Metanephros (tissue), 2 donors: ENCODE measurements around the gene ACR. TPM values are rescaled to one million over a fixed set of nuclear protein-coding genes. Genes with fewer than 3 reads are reported as not detected.

Experiments
- small RNA-seq: library from RNA; depleted of rRNA; stranded (forward); fragments of <200 nt; gene quantifications from one replicate; pipeline ENCODE3, GENCODE V24; 2014; ENCODE audit warnings: low replicate concordance
- total RNA-seq: library from RNA; depleted of rRNA; stranded (reverse); fragments of >200 nt; gene quantifications from one replicate; pipeline ENCODE4 v1.2.3, GENCODE V29; 2014

The ACR gene
- total RNA-seq, result 0.18 TPM

DNA sequence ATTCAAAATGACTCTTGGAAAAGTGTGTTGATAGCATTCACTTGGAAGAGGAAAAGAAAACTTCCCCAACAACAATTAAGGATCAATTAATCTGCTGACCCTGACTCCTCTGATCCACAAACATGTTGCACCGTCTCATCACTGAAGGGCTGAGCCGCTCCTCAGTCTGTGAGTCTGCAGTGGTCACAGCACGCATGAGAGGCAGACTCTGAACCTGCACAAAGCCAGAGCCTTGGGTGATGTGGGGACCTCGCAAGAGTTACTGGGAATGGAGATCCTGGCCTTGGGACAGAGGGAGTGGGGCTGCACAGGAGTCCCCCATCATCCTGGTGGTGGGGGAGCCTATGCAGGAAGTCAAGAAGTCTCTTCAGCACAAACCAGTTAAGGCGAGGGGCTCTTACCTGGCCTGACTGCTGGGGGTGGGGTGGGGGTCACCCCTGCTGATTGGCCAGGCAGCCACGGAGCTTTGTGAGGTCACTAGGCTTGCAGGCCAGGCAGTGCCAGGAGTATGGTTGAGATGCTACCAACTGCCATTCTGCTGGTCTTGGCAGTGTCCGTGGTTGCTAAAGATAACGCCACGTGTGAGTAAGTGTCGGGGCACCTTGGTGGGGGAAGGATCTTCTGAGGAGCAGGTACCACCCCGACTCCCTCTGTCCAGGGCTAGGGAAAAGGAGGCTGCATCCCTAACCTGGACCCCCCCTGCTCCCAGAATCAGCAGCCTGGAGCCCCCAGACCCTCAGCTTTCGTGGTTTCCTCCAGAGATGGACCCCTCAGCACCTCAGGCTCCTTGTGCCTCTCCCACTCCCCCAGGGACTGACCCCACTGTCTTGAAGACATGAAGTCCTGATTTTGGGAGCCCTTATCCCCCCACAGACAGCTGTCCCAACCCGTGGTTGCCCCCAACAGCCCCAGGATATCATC lies at the start of gene ACR:
TSS of gene ACR (plus strand) at position 477 of the 921 bp plus-strand sequence. CDS start at position 509, 32 bp downstream.

GRCh38 chr22:50783033-50783879 lies 45.3 kb downstream of the ACR start, which contains the start of gene RABL2B:
TSS of gene RABL2B (minus strand) at chr22:50783636. CDS start at chr22:50782294, 1,342 bp downstream.

Small RNAs within 50 kb of the gene (small RNA-seq; reads per million reads assigned to genes)
- gene RNU6-409P, result not detected

Other genes starting within 250 kb of the ACR start
- 48.6 TPM for gene LMF2, start 230.5 kb upstream of the ACR start, total RNA-seq
- gene NCAPH2, start 230.0 kb upstream of the ACR start, total RNA-seq, result 36.1 TPM
- gene SCO2, start 212.6 kb upstream of the ACR start, total RNA-seq, result 0.47 TPM
- gene TYMP, start 208.2 kb upstream of the ACR start, total RNA-seq, result 11.6 TPM
- 0.18 TPM for gene KLHDC7B, start 192.3 kb upstream of the ACR start, total RNA-seq
- gene SYCE3, start 175.3 kb upstream of the ACR start, total RNA-seq, result 0.58 TPM
- gene CPT1B, start 159.8 kb upstream of the ACR start, total RNA-seq, result 20.6 TPM
- 70.8 TPM for gene CHKB, start 155.4 kb upstream of the ACR start, total RNA-seq
- gene MAPK8IP2, start 137.4 kb upstream of the ACR start, total RNA-seq, result 1.8 TPM
- gene ARSA, start 110.1 kb upstream of the ACR start, total RNA-seq, result 17.6 TPM
- 23.5 TPM for gene SHANK3, start 65.4 kb upstream of the ACR start, total RNA-seq
- gene RABL2B, start 45.4 kb downstream of the ACR start, total RNA-seq, result 17.2 TPM